NCI-H2196 (cell line): ENCODE data around the gene ANXA7.

ENCODE experiments used
- DNase-seq: peaks from one replicate; lab custom pipeline; 2025; ENCODE audit not compliant: unreplicated experiment; lab: John Stamatoyannopoulos, UW

Gene ANXA7

DNA sequence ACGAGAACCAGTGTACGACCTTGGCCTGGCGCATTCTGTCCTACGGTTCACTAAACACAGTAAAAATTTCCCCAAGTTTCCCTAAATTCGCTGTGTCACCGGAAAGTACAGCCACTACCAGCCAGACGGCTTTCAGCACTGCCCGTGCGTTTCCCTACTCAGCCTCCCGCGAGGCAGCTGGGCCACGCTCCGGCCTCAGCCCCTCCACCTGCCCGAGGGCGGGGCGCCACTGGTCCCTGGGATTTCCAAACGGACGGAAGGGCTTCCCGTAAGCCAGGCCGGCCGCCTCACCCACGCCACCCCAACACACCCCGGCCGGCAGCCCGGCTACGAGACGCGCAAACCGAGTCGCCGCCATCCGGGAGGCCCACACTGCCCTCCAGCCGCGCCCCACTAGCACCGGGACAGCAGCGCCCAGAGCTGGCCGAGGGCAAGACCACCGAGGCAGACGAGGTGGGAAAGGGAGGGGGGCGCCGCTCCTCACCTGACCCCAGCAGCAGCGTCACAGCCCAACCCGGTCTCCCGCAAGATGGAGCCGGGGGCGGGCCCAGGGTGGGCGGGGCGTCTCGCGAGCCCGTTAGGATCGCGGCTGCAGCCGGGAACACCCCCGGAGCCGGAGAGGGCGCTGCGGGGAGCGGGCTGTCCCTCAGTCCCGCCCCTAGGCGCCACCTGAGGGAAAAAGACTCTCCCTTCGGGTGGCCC lies at the start of gene ANXA7:
ANXA7 (minus strand) TSS at position 531 of the 702 bp plus-strand sequence. CDS start 13,202 bp downstream, outside the sequence.
- DNase-seq: peak; percentile 83

DNA sequence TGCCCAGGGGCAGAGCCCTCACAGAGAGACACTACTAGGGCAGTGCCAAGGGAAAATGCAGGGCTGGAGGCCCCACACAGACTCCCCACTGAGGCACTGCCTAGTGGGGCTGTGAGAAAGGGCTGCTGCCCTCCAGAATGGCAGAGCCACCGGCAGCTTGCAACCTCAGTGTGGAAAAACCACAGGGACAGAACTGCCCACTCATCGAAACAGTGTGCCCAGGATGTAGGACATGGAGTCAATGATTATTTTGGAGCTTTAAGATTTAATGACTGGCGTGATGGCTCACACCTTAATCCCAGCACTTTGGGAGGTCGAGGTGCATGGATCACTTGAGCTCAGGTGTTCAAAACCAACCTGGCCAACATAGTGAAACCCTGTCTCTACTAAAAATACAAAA lies 47.0 kb upstream of the ANXA7 start:
- no peak for DNase-seq

DNA sequence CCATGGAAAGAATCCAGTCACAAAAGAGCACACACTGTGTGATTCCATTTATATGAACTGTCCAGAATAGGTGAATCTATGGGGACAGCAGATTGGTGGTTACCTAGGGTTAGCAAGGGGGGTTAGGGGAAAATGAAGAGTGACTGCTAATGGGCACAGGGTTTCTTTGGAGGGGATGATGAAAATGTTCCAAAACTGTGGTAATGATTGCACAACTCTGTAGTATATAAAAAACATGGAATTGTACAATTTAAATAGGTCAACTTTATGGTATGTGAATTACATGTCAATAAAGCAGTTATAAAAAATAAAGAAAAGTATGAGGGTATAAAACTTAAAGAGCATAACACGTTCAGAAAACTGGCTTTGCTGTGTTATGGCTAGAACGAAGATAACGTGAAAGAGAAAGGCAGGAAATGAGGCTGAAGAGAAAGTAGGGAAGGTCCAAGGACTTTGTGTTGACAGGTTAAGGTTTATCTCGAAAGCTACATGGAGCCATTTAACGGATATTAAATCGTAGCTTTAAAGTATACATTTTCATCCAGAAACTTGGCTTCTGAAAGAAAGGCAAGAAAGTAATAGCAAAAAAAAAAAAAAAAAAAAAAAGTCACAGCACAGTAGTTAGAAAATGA lies 45.9 kb upstream of the ANXA7 start:
- DNase-seq: no peak

DNA sequence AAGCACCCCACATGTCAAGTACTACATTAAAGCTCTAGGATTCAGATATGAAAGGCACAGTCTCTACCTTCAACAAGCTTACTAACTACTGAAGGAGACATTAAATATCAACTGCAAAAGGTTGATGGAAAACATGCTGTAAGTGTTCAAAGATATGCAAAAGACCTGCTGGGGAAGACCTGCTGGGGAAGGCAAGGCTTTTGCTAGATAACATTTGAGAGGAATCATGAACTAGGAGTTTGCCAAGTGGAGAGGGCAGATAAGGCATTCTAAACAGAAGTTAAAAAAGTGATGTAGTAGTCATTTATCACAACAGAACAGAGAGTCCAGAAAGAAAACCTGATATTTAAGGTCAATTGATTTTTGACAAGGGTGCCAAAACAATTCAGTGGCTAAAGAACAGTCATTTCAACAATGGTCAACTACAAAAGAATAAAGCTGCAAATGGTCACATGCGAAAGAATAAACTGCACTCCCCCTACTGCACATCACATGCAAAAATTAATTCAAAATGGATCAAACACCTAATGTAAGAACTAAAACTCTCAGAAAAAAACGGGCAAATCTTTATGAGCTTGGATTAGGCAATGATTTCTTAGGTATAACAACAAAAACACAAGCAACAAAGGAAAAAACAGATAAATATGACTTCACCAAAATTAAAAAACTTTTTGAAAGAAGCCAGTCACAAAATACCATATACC lies 42.5 kb upstream of the ANXA7 start:
- DNase-seq: no peak

DNA sequence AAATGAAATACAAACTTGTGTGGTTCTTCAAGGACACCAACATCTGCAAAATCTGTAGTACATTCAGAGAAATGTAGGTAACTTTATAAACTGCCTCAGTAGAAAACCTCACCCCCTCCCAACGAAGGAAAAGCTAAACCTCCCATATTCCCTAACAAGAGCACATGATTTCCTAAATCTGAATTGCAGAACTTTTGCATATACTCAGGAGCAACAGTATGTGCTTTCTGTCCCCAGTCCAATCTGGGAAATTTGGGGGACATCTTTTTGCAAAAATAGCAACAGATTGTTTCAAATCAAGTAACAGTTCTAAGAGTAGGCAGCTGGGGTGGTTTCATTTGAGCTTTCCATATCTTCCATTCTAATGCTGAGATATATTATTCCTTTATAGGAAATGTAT lies 35.3 kb upstream of the ANXA7 start:
- no peak for DNase-seq

DNA sequence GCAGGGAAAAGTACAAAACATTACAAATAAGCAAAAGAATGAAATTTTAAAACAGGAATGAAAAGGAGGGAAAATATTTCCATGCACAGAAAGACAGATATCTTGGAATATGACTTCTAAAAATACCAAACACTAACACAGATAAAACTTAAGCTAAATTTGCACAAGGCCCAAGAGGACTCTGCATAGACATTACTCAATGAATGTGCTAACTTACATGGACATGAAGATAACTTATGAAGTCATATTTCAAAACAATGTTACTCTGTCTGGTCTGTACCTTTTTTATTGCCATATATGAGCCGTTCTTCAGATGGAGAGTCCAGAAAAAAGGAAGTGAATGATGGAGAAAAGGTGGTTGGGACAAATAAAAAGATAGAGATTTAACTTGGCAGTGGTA lies 34.5 kb upstream of the ANXA7 start:
- DNase-seq: no peak

DNA sequence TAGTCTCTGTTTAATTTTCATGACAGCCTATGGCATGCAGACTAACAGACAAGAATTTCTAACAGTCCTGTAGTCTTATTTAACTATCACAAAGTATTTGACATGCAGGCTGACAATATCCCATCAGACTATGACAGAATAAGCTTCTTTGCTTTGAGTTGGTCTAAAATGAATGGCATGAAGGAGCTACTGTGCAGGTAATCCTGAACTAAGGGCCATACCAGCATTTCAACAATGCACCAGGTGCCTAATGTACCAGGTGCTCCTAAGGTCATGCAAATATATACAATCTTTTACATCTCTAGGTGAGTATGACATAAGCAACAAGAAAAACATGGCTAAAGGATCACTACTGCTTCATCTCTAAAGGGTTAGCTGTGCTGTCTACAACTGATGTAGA lies 33.1 kb upstream of the ANXA7 start:
- DNase-seq: no peak

DNA sequence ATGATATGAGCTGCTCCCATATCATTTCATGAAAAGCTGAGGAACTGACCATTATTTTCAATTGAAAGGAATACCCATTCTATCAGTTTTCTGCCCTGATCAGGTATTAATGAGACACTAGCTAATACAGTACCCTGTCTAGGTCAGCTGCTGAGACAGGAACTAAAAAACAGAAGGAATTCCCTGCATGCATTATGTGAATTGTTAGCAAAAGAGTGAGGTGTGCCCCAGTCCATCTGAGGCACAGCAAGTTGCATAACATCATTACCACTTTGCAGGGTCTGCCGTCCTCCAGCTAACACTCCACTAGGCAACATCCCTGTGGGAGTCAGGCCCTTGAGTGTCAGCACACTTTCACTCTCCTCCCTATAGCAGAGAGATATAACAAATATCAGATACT lies 30.6 kb upstream of the ANXA7 start:
- DNase-seq: no peak

DNA sequence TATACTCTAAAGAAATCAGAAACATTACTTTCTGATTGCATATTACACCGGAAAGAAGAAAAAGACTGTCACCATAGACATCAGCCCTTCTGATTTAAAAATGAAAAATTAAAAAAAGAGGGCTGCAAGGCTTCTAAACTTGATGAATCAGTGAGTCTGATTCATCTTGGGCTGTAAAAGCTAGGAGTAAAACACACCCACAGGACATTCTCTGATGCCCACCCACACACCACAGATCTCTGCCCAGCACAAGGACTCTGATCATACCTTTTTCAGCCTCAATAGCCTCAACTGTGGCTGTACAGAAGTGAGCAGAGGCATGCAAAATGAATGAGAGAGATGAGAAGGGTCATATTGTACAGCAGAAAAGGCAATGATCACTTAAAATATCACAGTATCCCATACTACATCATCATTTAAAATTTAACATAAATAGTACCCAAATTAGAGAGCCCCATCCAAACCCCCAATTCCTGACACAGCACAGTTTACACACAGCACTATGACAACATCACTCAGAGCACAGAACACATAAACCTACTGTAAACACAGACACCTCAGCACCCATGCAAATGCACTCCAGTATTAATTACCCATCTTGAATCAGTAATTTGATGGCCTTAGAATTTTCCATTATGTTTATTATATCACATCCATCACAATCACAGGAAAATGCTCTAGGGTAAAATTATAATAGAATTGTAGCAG lies 25.9 kb upstream of the ANXA7 start:
- DNase-seq: no peak

DNA sequence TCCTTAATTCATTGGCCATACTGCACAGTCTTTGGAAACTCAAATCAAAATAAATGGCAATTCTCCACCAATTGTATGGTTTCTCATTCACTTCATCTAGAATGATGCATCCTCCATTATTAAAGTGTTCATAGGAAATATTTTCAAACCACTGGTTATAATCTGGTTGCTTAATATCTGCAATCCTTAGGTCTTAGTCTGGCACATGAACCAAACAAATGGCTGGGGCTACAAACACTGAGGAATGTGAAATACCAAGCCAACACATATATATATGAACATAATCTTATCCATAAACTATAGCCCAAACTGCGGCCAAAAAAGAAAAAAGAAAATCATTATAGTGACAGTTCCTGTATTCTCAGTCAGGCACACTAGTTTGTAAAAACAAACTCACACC lies 25.2 kb upstream of the ANXA7 start:
- DNase-seq: no peak

DNA sequence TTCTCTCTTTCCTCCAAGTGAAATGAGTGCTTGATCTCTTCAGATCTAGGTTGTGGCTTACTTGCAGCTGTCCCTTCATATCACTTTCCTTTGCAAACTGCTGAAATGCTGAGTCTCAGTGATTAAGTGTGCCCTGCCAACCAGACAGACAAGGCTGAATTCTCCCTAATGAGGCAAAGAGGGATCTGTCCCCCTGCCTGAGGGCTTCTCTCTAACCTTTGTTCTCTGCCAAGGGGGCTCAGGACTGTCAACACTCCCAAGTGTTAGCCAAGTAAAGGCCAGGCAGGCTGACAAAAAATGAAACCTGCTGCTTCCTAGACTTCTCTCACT lies 19.6 kb upstream of the ANXA7 start, which contains the start of gene MSS51:
MSS51 (minus strand) TSS at position 24 of the 330 bp plus-strand sequence. CDS start 5,277 bp downstream, outside the sequence.
- no peak for DNase-seq

DNA sequence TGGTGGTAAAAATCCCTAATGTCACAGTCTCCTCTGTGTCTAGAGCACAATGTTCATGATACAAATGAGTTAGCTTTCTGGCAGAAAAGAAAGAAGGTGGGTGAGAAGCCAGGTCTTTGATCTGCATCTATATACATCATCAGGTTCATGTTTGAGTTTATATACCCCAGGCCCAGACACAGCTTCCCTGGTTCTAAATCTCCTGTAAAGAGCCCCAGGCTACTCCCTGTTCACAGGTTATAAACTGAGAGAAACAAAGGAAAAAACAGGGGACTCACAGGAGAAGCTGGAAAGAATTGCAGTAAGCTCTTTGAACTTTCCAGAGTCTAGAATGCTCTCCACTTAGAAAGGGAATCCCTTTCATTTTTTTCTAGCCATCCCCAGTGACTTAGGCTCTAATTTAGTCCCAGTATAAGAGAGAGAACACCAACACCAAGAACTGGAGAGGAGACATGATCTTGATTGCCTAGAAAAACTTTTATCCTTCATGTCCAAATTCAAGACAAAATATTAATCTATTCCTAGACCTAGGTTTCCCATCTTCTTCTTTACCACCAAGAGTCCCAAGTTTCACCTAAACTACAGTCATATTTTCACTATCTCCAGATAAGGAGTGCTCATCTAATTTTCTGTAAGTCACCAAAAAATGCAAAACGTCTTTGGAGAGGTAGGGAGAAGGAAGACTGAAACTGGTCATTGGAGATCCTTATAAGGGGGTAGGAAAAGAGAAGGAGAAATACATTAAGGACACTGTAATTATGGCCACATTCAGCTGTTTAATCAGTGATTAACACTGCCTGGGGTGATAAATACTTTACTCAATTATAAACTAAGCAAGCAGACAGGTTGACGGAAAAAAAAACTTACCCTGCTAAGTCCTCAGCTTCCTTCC lies 19.0 kb upstream of the ANXA7 start:
- no peak for DNase-seq

DNA sequence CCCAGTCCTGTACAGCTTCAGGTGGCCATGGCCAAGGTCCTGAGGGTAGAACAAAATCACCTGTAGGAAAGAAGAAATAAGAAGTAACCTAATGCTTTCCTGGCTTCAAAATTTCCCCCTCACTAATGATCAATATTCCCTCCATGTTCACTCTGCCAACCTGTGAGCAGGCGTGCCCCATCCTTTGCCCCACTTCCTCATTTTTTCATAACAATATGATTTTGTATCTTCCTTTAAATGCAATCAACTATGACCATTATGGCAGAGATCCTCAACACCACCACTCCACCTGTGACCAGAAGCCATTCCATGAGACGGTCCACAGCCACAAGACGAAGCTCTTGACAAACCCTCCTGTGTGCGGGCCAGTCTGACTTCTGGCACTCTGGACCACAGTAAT lies 12.5 kb upstream of the ANXA7 start:
- no peak for DNase-seq

DNA sequence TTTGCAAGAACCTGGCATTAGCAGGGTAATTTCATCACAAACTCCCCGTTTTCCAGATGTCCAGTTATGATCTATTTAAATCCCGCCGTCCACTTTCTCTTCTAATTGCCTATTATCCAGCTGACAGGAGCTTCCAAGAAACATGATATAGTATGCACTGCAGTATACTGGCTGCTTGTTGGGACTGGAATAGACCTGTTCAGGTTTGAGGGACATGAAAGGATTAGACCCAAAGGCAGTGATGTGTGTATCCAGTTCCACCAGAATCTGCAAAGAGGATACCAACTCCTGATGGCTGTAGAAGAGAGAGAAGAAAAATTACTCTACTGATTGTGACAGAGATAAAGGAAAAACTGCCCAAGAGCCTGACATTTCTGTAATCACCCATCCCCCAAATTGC lies 10.6 kb upstream of the ANXA7 start:
- DNase-seq: no peak

DNA sequence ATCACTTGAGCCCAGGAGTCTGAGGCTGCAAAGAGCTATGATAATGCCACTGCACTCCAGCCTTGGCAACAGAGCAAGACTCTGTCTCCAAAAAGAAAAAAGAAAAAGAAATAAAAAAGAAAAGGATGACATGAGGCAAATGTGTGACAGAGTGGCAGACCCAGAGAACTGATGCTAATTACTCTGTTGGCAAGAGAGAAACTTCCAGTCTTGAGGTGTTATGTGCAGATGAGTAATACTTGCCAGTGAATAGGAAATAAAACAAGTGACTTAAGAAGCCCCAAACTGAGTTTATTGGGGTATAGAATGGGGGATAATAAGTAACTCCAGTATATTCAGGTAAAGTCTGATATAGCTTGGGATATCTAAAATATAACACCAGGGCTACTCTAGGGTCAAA lies 9.5 kb upstream of the ANXA7 start:
- no peak for DNase-seq

DNA sequence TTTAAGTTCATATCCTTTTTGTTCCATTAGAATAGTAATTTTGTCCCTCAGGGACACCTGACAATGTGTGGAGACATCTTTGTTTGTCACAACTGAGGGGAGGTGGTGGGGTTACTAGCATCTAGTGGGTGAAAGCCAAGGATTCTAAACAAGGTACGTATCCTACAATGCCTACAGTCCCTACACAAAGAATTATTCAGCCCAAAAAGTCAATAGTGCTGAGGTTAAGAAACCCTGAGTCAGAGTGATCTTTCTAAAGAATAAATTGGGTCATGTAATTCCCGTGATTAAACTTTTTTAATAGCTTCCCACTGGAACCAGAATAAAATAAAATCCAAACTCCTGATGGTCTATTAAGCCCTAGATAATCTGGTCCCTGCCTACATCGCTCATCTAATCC lies 2.7 kb upstream of the ANXA7 start:
- no peak for DNase-seq

DNA sequence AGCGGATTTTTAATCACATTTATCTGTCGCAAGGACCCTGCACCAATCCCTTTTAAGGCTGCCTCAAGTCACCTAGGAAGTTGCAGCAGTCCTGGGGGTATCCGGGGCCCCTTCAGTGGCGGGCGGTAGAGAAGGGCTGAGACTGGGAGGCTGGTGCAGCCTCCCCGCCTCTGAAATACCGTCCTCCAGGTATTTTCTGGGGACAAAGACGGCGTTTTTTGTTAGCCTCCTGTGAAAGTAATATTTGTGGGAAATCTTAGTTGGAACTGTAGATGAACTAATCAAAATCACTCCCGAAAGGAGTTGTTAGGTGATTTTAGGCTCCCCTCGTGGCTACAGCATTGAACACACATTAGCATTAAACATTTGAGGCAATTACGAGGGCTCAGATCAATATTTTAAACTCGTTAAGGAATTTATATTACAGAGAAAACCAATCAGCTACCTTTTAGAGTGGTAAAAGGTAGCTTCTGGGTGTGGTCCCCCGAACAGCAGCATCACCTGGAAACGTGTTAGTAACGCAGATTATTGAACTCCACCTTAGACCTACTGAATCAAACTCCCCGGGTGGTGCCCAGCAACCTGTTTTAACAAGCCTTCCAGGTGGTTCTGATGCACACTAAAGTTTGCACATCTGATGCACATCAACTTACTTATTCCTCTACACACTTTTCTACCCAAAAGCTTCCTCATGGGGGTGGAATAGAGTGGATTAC lies 530 bp upstream of the ANXA7 start:
- no peak for DNase-seq

DNA sequence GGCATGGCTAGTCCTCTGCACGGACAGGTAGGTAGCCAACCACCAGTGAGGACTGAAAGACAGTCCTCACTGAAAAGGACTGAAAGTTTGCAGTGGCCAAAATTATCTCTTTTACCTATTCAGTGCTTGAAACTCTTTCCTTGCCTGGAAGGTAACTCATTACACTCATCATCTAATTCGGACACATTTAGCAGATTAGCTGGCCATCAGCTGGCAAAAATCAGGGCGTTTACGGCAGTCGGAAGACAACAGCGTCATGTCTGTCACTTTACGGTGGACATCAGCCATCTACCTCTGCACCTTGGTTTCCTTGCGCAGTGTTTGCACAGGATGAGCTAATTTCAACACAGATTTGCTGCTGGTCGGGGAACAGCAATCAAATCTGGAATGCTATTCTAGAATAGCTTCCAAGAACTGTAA lies 740 bp downstream of the ANXA7 start:
- DNase-seq: peak; percentile 42

DNA sequence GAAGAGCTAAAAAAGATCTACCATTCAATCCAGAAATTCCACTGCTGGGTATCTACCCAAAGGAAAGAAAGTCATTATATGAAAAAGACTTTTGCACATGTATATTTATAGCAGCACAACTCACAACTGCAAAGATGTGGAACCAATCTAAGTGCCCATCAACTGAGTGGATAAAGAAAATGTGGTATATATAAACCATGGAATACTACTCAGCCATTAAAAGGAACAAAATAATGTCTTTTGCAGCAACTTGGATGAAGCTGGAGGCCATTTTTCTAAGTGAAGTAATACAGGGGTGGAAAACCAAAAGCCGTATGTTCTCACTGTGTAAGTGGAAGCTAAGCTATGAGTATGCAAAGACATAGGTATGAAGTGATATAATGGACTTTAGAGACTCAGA lies 3.0 kb downstream of the ANXA7 start:
- no peak for DNase-seq

DNA sequence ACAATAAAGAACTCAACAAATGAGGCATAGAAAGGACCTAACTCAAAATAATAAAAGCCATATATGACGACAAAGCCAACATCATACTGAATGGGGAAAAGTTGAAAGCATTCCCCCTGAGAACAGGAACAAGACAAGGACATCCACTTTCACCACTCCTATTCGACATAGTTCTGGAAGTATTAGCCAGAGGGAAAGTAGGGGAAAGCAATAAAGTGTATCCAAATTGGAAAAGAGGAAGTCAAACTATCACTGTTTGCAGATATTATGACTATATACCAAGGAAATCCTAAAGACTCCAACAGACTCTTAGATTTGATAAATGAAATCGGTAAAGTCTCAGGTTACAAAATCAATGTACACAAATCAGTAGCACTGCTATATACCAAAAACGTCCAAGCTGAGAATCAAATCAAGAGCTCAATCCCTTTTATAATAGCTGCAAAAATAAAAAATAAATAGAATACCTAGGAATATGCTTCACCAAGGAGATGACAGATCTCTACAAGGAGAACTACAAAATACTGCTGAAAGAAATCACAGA lies 4.8 kb downstream of the ANXA7 start:
- DNase-seq: no peak
